GM19099 (cell line): ENCODE measurements around the gene TMEM50B.

Experiments used
- POLR2A ChIP-seq: IDR thresholded peaks from 3 replicates; pipeline ENCODE4 v1.6.1; 2011; ENCODE audit warnings: low read depth; ENCODE audit not compliant: insufficient read length; ENCODE audit errors: extremely low read depth

TMEM50B gene

GRCh38 chr21:33418691-33419090 lies 61.1 kb downstream of the TMEM50B start:
- no peak for TF ChIP-seq POLR2A

- no peak for TF ChIP-seq POLR2A
Observed at GRCh38 chr21:33414926-33415325, 64.8 kb downstream of the TMEM50B start.

DNA sequence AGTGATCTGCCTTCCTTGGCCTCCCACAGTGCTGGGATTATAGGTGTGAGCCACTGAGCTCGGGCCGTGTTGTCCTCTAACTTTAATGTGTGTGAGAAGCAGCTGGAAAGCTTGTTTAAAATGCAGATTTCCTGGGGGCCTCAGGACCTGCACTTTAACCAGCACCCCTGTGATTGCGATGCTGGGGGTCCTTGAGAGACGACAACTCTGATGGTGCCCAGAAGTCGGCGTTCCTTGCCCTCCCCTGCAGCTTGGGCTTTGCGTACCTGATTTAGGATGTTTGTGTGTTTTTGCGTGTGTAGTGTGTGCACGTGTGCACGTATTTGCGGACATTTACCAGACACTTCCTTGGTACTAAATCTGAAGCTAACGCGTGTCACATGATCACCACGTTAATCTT lies 65.7 kb downstream of the TMEM50B start:
- no peak for TF ChIP-seq POLR2A

DNA sequence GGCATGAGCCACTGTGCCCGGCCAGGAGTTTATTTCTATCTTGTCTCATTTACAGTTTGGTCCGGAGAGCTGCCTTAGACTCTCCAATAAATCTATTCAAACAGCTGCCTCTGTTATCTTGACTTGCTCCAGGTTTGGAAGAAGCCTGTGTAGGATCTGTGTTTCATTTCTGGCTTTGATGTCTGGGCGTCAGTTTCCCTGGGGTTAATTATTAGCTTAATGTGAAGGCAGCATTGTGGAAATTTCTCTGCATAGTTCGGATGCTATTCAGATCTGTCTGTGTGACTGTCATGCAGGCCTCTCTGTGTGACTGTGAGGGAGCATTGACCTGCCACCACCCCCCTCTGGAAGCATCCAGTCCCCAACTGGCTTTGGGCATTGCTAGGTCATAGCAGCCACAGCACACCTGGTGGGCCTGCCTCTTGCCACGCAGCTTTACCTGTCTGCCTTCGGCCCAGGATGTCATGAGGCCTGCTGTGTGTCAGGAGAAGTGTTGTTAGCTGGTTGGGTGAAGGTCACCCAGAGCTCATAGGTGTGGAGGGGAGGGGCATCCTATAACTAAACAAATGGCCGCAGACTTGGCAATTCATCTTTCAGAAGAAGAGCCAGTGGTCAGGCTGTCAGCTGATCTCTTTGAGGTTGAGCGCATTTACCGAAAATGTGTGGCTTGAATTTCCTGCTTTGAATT lies 66.8 kb downstream of the TMEM50B start:
- TF ChIP-seq POLR2A: no peak

- TF ChIP-seq POLR2A: no peak
Observed at GRCh38 chr21:33411949-33412430, 67.8 kb downstream of the TMEM50B start.

DNA sequence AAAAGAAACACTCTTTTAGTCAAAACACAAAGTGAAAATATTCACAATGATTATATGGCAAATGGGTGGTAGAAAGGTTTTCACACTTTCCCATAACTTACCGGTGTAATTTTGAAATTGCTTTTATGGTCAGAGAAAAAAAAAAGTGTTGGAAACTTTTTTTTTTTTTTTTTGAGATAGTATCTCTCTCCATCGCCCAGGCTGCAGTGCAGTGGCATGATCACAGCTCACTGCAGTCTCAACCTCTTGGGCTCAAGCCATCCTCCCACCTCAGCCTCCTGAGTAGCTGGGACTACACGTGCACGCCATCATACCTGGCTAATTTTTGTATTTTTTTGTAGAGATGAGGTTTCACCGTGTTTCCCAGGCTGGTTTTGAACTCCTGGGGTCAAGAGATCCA lies 73.3 kb downstream of the TMEM50B start:
- TF ChIP-seq POLR2A: no peak

GRCh38 chr21:33403786-33404585 lies 75.8 kb downstream of the TMEM50B start:
- peak; percentile 33 for TF ChIP-seq POLR2A

- TF ChIP-seq POLR2A: peak; percentile 57
Observed at GRCh38 chr21:33403128-33403785, 76.5 kb downstream of the TMEM50B start, which contains the start of gene IFNGR2. Gene IFNGR2 (plus strand): TSS chr21:33403413. CDS start chr21:33403544, 131 bp downstream.

- TF ChIP-seq POLR2A: no peak
Observed at GRCh38 chr21:33402001-33402979, 77.5 kb downstream of the TMEM50B start.

- TF ChIP-seq POLR2A: no peak
Observed at GRCh38 chr21:33401630-33401992, 78.2 kb downstream of the TMEM50B start.
